ENCODE data around the gene LAMP1.

Gene LAMP1

GRCh38 chr13:113273321-113273720, 23.7 kb upstream of the LAMP1 start:
- Histone ChIP-seq H3K9ac (ENCODE audit: low read length in 5 of 5) (no peak overlapping the region), H3K4me3 (ENCODE audit: low read depth in 1 of 5, low read length in 5 of 5) (no peak overlapping the region), H3K27ac (ENCODE audit: low read depth, low read length) (no peak overlapping the region), H3K27me3 (ENCODE audit: control insufficient read depth in 5 of 5, insufficient read depth in 4 of 5, low read length in 5 of 5) (no peaks in the 10 kb centered on the region), H3K4me1 (ENCODE audit: control insufficient read depth in 5 of 5, insufficient read depth in 5 of 5, low read length in 5 of 5) (peaks cover 0 to 9% (median 3%) of the 10 kb centered on the region in 5 donors), H3K9me3 (ENCODE audit: control insufficient read depth in 5 of 5, low read length in 5 of 5) (no peaks in the 10 kb centered on the region), H3K36me3 (ENCODE audit: control insufficient read depth in 5 of 5, insufficient read depth in 5 of 5, low read length in 5 of 5) (peaks cover 0 to 5% (median 0%) of the 10 kb centered on the region in 5 donors)

GRCh38 chr13:113273851-113274590, 23.0 kb upstream of the LAMP1 start:
- H3K9ac ChIP-seq (ENCODE audit: low read length in 5 of 5) = no peak overlapping the region
- no peak overlapping the region for H3K4me3 ChIP-seq (ENCODE audit: low read depth in 1 of 5, low read length in 5 of 5)
- no peaks in the 10 kb centered on the region for H3K9me3 ChIP-seq (ENCODE audit: control insufficient read depth in 5 of 5, low read length in 5 of 5)
- H3K4me1 ChIP-seq (ENCODE audit: control insufficient read depth in 5 of 5, insufficient read depth in 5 of 5, low read length in 5 of 5) = peaks cover 0 to 9% (median 3%) of the 10 kb centered on the region in 5 donors
- H3K27me3 ChIP-seq (ENCODE audit: control insufficient read depth in 5 of 5, insufficient read depth in 4 of 5, low read length in 5 of 5) = no peaks in the 10 kb centered on the region
- H3K27ac ChIP-seq (ENCODE audit: low read depth, low read length) = no peak overlapping the region
- peaks cover 0 to 5% (median 0%) of the 10 kb centered on the region in 5 donors for H3K36me3 ChIP-seq (ENCODE audit: control insufficient read depth in 5 of 5, insufficient read depth in 5 of 5, low read length in 5 of 5)

- H3K9me3 ChIP-seq (ENCODE audit: control insufficient read depth in 5 of 5, low read length in 5 of 5) = no peaks in the 10 kb centered on the region
- no peak overlapping the region for H3K27ac ChIP-seq (ENCODE audit: low read depth, low read length)
Measured at GRCh38 chr13:113274721-113275120, 22.3 kb upstream of the LAMP1 start.

GRCh38 chr13:113275387-113275786, 21.7 kb upstream of the LAMP1 start:
- peaks cover 0 to 5% (median 0%) of the 10 kb centered on the region in 5 donors for H3K36me3 ChIP-seq (ENCODE audit: control insufficient read depth in 5 of 5, insufficient read depth in 5 of 5, low read length in 5 of 5)
- peaks cover 0 to 9% (median 3%) of the 10 kb centered on the region in 5 donors for H3K4me1 ChIP-seq (ENCODE audit: control insufficient read depth in 5 of 5, insufficient read depth in 5 of 5, low read length in 5 of 5)
- H3K9me3 ChIP-seq (ENCODE audit: control insufficient read depth in 5 of 5, low read length in 5 of 5) = no peaks in the 10 kb centered on the region
- no peaks in the 10 kb centered on the region for H3K27me3 ChIP-seq (ENCODE audit: control insufficient read depth in 5 of 5, insufficient read depth in 4 of 5, low read length in 5 of 5)
- no peak overlapping the region for H3K9ac ChIP-seq (ENCODE audit: low read length in 5 of 5)
- no peak overlapping the region for H3K4me3 ChIP-seq (ENCODE audit: low read depth in 1 of 5, low read length in 5 of 5)
- H3K27ac ChIP-seq (ENCODE audit: low read depth, low read length) = no peak overlapping the region

More at GRCh38 chr13:113274721-113275120, 22.3 kb upstream of the LAMP1 start:
- Histone ChIP-seq H3K36me3 (ENCODE audit: control insufficient read depth in 5 of 5, insufficient read depth in 5 of 5, low read length in 5 of 5) (peaks cover 0 to 5% (median 0%) of the 10 kb centered on the region in 5 donors), H3K9ac (ENCODE audit: low read length in 5 of 5) (no peak overlapping the region), H3K27me3 (ENCODE audit: control insufficient read depth in 5 of 5, insufficient read depth in 4 of 5, low read length in 5 of 5) (no peaks in the 10 kb centered on the region), H3K4me1 (ENCODE audit: control insufficient read depth in 5 of 5, insufficient read depth in 5 of 5, low read length in 5 of 5) (peaks cover 0 to 9% (median 3%) of the 10 kb centered on the region in 5 donors), H3K4me3 (ENCODE audit: low read depth in 1 of 5, low read length in 5 of 5) (no peak overlapping the region)

GRCh38 chr13:113280126-113280525, 16.9 kb upstream of the LAMP1 start:
- Histone ChIP-seq H3K9ac (ENCODE audit: low read length in 5 of 5) (no peak overlapping the region), H3K27ac (ENCODE audit: low read depth, low read length) (no peak overlapping the region), H3K4me1 (ENCODE audit: control insufficient read depth in 5 of 5, insufficient read depth in 5 of 5, low read length in 5 of 5) (peaks cover 0 to 4% (median 3%) of the 10 kb centered on the region in 5 donors), H3K27me3 (ENCODE audit: control insufficient read depth in 5 of 5, insufficient read depth in 4 of 5, low read length in 5 of 5) (peaks cover 0 to 3% (median 0%) of the 10 kb centered on the region in 5 donors), H3K36me3 (ENCODE audit: control insufficient read depth in 5 of 5, insufficient read depth in 5 of 5, low read length in 5 of 5) (no peaks in the 10 kb centered on the region), H3K4me3 (ENCODE audit: low read depth in 1 of 5, low read length in 5 of 5) (no peak overlapping the region), H3K9me3 (ENCODE audit: control insufficient read depth in 5 of 5, low read length in 5 of 5) (no peaks in the 10 kb centered on the region)

- Histone ChIP-seq H3K9ac (ENCODE audit: low read length in 5 of 5) (no peak overlapping the region), H3K27ac (ENCODE audit: low read depth, low read length) (no peak overlapping the region), H3K27me3 (ENCODE audit: control insufficient read depth in 5 of 5, insufficient read depth in 4 of 5, low read length in 5 of 5) (peaks cover 0 to 13% (median 7%) of the 10 kb centered on the region in 5 donors), H3K4me3 (ENCODE audit: low read depth in 1 of 5, low read length in 5 of 5) (no peak overlapping the region), H3K4me1 (ENCODE audit: control insufficient read depth in 5 of 5, insufficient read depth in 5 of 5, low read length in 5 of 5) (no peaks in the 10 kb centered on the region), H3K9me3 (ENCODE audit: control insufficient read depth in 5 of 5, low read length in 5 of 5) (no peaks in the 10 kb centered on the region), H3K36me3 (ENCODE audit: control insufficient read depth in 5 of 5, insufficient read depth in 5 of 5, low read length in 5 of 5) (no peaks in the 10 kb centered on the region)
Measured at GRCh38 chr13:113283904-113284303, 13.1 kb upstream of the LAMP1 start.

- peaks cover 0 to 12% (median 8%) of the 10 kb centered on the region in 5 donors for H3K4me1 ChIP-seq (ENCODE audit: control insufficient read depth in 5 of 5, insufficient read depth in 5 of 5, low read length in 5 of 5)
- peaks cover 6 to 30% (median 15%) of the 10 kb centered on the region in 5 donors for H3K27me3 ChIP-seq (ENCODE audit: control insufficient read depth in 5 of 5, insufficient read depth in 4 of 5, low read length in 5 of 5)
- no peaks in the 10 kb centered on the region for H3K36me3 ChIP-seq (ENCODE audit: control insufficient read depth in 5 of 5, insufficient read depth in 5 of 5, low read length in 5 of 5)
- no peak overlapping the region for H3K27ac ChIP-seq (ENCODE audit: low read depth, low read length)
- H3K4me3 ChIP-seq (ENCODE audit: low read depth in 1 of 5, low read length in 5 of 5) = no peak overlapping the region
- no peak overlapping the region for H3K9ac ChIP-seq (ENCODE audit: low read length in 5 of 5)
- H3K9me3 ChIP-seq (ENCODE audit: control insufficient read depth in 5 of 5, low read length in 5 of 5) = no peaks in the 10 kb centered on the region
Measured at GRCh38 chr13:113288880-113289279, 8.2 kb upstream of the LAMP1 start.

GRCh38 chr13:113291129-113291528, 5.9 kb upstream of the LAMP1 start:
- Histone ChIP-seq H3K27ac (ENCODE audit: low read depth, low read length) (no peak overlapping the region), H3K9me3 (ENCODE audit: control insufficient read depth in 5 of 5, low read length in 5 of 5) (no peaks in the 10 kb centered on the region), H3K9ac (ENCODE audit: low read length in 5 of 5) (no peak overlapping the region), H3K27me3 (ENCODE audit: control insufficient read depth in 5 of 5, insufficient read depth in 4 of 5, low read length in 5 of 5) (peaks cover 6 to 30% (median 13%) of the 10 kb centered on the region in 5 donors), H3K36me3 (ENCODE audit: control insufficient read depth in 5 of 5, insufficient read depth in 5 of 5, low read length in 5 of 5) (no peaks in the 10 kb centered on the region), H3K4me1 (ENCODE audit: control insufficient read depth in 5 of 5, insufficient read depth in 5 of 5, low read length in 5 of 5) (peaks cover 0 to 14% (median 11%) of the 10 kb centered on the region in 5 donors), H3K4me3 (ENCODE audit: low read depth in 1 of 5, low read length in 5 of 5) (no peak overlapping the region)

GRCh38 chr13:113292021-113292862, 4.8 kb upstream of the LAMP1 start:
- H3K27ac ChIP-seq (ENCODE audit: low read depth, low read length) = no peak overlapping the region
- H3K27me3 ChIP-seq (ENCODE audit: control insufficient read depth in 5 of 5, insufficient read depth in 4 of 5, low read length in 5 of 5) = peaks cover 6 to 25% (median 12%) of the 10 kb centered on the region in 5 donors
- H3K9ac ChIP-seq (ENCODE audit: low read length in 5 of 5) = peak overlapping the region in 3 of 5 donors; percentile 21 to 64 (median 32)
- H3K4me1 ChIP-seq (ENCODE audit: control insufficient read depth in 5 of 5, insufficient read depth in 5 of 5, low read length in 5 of 5) = peaks cover 0 to 19% (median 17%) of the 10 kb centered on the region in 5 donors
- H3K9me3 ChIP-seq (ENCODE audit: control insufficient read depth in 5 of 5, low read length in 5 of 5) = no peaks in the 10 kb centered on the region
- H3K4me3 ChIP-seq (ENCODE audit: low read depth in 1 of 5, low read length in 5 of 5) = peak overlapping the region in 4 of 5 donors; percentile 29 to 55 (median 36)
- H3K36me3 ChIP-seq (ENCODE audit: control insufficient read depth in 5 of 5, insufficient read depth in 5 of 5, low read length in 5 of 5) = no peaks in the 10 kb centered on the region

- Histone ChIP-seq H3K9me3 (ENCODE audit: control insufficient read depth in 5 of 5, low read length in 5 of 5) (no peaks in the 10 kb centered on the region), H3K36me3 (ENCODE audit: control insufficient read depth in 5 of 5, insufficient read depth in 5 of 5, low read length in 5 of 5) (no peaks in the 10 kb centered on the region), H3K27me3 (ENCODE audit: control insufficient read depth in 5 of 5, insufficient read depth in 4 of 5, low read length in 5 of 5) (peaks cover 3 to 20% (median 9%) of the 10 kb centered on the region in 5 donors), H3K4me1 (ENCODE audit: control insufficient read depth in 5 of 5, insufficient read depth in 5 of 5, low read length in 5 of 5) (peaks cover 4 to 33% (median 31%) of the 10 kb centered on the region in 5 donors), H3K27ac (ENCODE audit: low read depth, low read length) (no peak overlapping the region), H3K4me3 (ENCODE audit: low read depth in 1 of 5, low read length in 5 of 5) (no peak overlapping the region), H3K9ac (ENCODE audit: low read length in 5 of 5) (no peak overlapping the region)
Measured at GRCh38 chr13:113293686-113294085, 3.4 kb upstream of the LAMP1 start.
